Activated CD8-positive, alpha-beta T cell treated with anti-CD3 and anti-CD28 coated beads, Interleukin-2, amount 10 ng/mL, durations not matched to agents 7 days and 5 days (primary cell): ENCODE data around the gene RHOV. TPM values are rescaled to one million over a fixed set of nuclear protein-coding genes. Genes with fewer than 3 reads are reported as not detected.

Experiments
- ATAC-seq: fragments of 150-1000 bp; cut with Tn5 transposase; one replicate; pipeline ENCODE4 v1.10.0; 2021; ENCODE audit warnings: moderate library complexity
- CTCF ChIA-PET: fragments of 350-600 bp; sonication (Branson Sonifier 250); formaldehyde crosslinking; loops from one replicate; lab custom pipeline; 2021; ENCODE audit warnings: antibody characterized with exemption; lab: Charles Lee
- POLR2A ChIA-PET: fragments of 350-600 bp; sonication (Branson Sonifier 250); formaldehyde crosslinking; loops from one replicate; lab custom pipeline; 2021; ENCODE audit warnings: antibody characterized with exemption; lab: Charles Lee
- DNase-seq: peaks from one replicate; pipeline ENCODE4 v3.0.0-alpha.2; 2020
- H3K27ac Mint-ChIP-seq: one replicate; pipeline ENCODE4 v1.8.0; 2021; ENCODE audit warnings: mild to moderate bottlenecking, mixed read lengths
- H3K27me3 Mint-ChIP-seq: one replicate; pipeline ENCODE4 v1.8.0; 2021; ENCODE audit warnings: low read depth, mixed read lengths
- H3K36me3 Mint-ChIP-seq: one replicate; pipeline ENCODE4 v1.8.0; 2021; ENCODE audit warnings: low read depth, mixed read lengths
- H3K4me1 Mint-ChIP-seq: one replicate; pipeline ENCODE4 v1.8.0; 2021; ENCODE audit warnings: low read depth, mixed read lengths
- H3K4me3 Mint-ChIP-seq: one replicate; pipeline ENCODE4 v1.8.0; 2021; ENCODE audit warnings: mild to moderate bottlenecking, mixed read lengths
- H3K9me3 Mint-ChIP-seq: one replicate; pipeline ENCODE4 v1.8.0; 2022; ENCODE audit warnings: mixed read lengths; ENCODE audit not compliant: insufficient read depth
- total RNA-seq, 2 experiments: library from RNA; stranded (reverse); gene quantifications; one replicate each; pipeline ENCODE4 v1.2.3, GENCODE V29; 2021

Gene RHOV
- total RNA-seq, 2 experiments from 2014 or later: not detected

DNA sequence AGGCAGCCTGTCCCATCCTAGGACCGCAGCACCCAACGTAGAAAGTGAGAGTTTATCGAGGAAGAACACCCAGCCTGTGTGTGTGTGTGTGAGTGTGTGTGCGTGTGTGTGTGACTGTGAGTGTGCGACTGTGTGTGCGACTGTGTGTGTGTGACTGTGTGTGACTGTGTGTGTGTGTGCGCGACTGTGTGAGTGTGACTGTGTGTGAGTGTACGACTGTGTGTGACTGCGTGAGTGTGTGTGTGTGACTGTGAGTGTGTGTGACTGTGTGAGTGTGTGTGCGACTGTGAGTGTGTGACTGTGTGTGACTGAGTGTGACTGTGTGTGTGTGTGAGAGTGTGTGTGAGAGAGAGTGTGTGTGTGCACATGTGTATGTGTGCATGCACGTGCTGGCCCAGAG, 40.0 kb upstream of the RHOV start:
- ChIA-PET POLR2A (no interaction called here), CTCF (no interaction called here)
- no peak for ATAC-seq
- H3K27me3 Mint-ChIP-seq: no peaks in the 10 kb centered on the region
- DNase-seq: no peak
- H3K9me3 Mint-ChIP-seq: no peaks in the 10 kb centered on the region
- H3K36me3 Mint-ChIP-seq: no peaks in the 10 kb centered on the region
- no peak overlapping the region for H3K27ac Mint-ChIP-seq
- no peaks in the 10 kb centered on the region for H3K4me1 Mint-ChIP-seq
- H3K4me3 Mint-ChIP-seq: no peak overlapping the region

DNA sequence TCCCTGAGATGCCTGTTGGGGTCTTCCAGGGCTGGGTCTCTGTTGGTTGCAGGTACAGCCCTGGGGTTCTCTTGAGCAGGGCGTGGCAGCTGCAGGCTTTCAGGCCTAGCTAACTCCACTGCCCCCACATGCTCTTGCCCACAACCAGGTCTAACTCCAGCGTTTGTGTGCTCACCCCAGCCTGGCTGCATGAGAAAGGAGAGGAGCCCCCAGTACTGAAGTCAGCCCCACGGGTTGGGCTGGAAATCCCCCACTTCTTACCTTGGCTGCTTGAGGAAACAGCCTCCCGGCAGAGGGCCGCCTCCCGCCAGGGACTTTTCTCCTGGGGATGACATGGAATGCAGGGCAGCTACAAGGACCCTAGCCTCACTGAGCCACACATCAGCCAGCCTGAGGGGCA, 38.4 kb upstream of the RHOV start:
- Mint-ChIP-seq H3K4me1 (peaks cover 8% of the 10 kb centered on the region), H3K27ac (no peak overlapping the region), H3K9me3 (no peaks in the 10 kb centered on the region), H3K36me3 (no peaks in the 10 kb centered on the region), H3K4me3 (no peak overlapping the region), H3K27me3 (no peaks in the 10 kb centered on the region)
- ChIA-PET CTCF (interaction anchor here (1.2 to 2.7 kb wide), 3 partner anchors 9 to 54 kb away, joined by 3 to 8 read pairs (median 4); no protein-coding TSS in a partner anchor), POLR2A (no interaction called here)
- ATAC-seq (no peak), DNase-seq (no peak)

DNA sequence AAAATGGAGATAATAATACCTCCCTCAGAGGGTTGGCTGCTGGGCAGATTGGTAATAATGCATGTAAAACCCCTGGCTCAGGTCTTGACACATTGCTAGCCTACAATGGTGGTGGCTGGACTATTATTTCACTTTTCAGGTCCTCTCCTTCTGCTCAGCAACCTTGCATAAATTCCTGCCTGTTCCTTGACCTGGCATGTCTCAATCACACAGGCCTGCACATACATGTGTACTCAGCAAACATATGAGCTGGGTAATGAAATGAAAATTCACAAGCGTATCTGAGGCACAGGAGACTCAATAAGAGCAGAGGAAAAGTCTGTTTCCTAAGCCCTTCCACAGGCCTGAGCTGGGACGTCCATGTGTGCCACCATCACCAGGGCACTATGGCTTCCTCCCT, 37.7 kb upstream of the RHOV start:
- Mint-ChIP-seq H3K36me3 (no peaks in the 10 kb centered on the region), H3K9me3 (no peaks in the 10 kb centered on the region), H3K27ac (peak overlapping the region; percentile 28), H3K4me1 (peaks cover 16% of the 10 kb centered on the region), H3K27me3 (no peaks in the 10 kb centered on the region), H3K4me3 (no peak overlapping the region)
- no peak for DNase-seq
- ATAC-seq: no peak
- ChIA-PET CTCF (interaction anchor here (0.6 to 2.7 kb wide), 7 partner anchors 9 to 84 kb away, joined by 3 to 10 read pairs (median 4); no protein-coding TSS in a partner anchor), POLR2A (no interaction called here)

GRCh38 chr15:40911141-40911540, 37.1 kb upstream of the RHOV start:
- Mint-ChIP-seq H3K4me3 (no peak overlapping the region), H3K9me3 (no peaks in the 10 kb centered on the region), H3K4me1 (peaks cover 19% of the 10 kb centered on the region), H3K27ac (no peak overlapping the region), H3K36me3 (no peaks in the 10 kb centered on the region), H3K27me3 (no peaks in the 10 kb centered on the region)
- ATAC-seq (no peak), DNase-seq (no peak)
- ChIA-PET CTCF (interaction anchor here (0.6 to 2.7 kb wide), 7 partner anchors 8 to 83 kb away, joined by 3 to 10 read pairs (median 4); no protein-coding TSS in a partner anchor), POLR2A (no interaction called here)

- H3K4me1 Mint-ChIP-seq: peaks cover 23% of the 10 kb centered on the region
- DNase-seq (no peak), ATAC-seq (no peak)
- H3K27ac Mint-ChIP-seq: peak overlapping the region; percentile 30
- peaks cover 4% of the 10 kb centered on the region for H3K36me3 Mint-ChIP-seq
- H3K4me3 Mint-ChIP-seq: no peak overlapping the region
- POLR2A ChIA-PET: no interaction called here
- CTCF ChIA-PET: interaction anchor here (0.7 to 9.0 kb wide), 8 partner anchors 14 to 321 kb away, joined by 3 to 176 read pairs (median 6); partner anchors contain the start of genes CHP1, DLL4 and VPS18
- no peaks in the 10 kb centered on the region for H3K9me3 Mint-ChIP-seq
- no peaks in the 10 kb centered on the region for H3K27me3 Mint-ChIP-seq
Observed at GRCh38 chr15:40909662-40910630, 35.9 kb upstream of the RHOV start.

DNA sequence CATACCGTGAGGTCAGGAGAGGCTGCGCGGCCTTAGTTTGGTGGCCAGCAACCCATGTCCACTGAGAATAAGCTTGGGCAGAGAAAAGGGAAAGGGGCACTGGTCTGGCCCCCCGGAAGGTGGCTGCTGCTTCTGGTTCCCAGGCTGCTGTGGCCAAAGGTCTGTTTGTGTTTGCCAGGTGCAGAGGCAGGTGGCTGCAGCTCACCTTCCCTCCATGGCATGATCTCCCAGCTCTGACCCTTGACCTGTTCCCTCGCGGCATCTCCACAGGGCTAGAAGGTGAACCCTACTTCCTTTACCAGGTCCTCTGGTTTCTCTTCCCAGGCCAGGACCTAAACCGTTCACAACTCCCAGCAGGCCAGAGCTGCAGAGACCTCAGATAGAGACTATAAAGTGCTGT, 34.1 kb upstream of the RHOV start:
- H3K36me3 Mint-ChIP-seq: peaks cover 21% of the 10 kb centered on the region
- no peak overlapping the region for H3K4me3 Mint-ChIP-seq
- H3K4me1 Mint-ChIP-seq: peaks cover 41% of the 10 kb centered on the region
- H3K27me3 Mint-ChIP-seq: no peaks in the 10 kb centered on the region
- H3K27ac Mint-ChIP-seq: no peak overlapping the region
- no peaks in the 10 kb centered on the region for H3K9me3 Mint-ChIP-seq
- ChIA-PET POLR2A (interaction anchor here (1.0 kb wide), 1 partner anchor 34 kb away, joined by 3 read pairs; no protein-coding TSS in a partner anchor), CTCF (interaction anchor here (1.0 to 9.1 kb wide), 8 partner anchors 12 to 278 kb away, joined by 3 to 176 read pairs (median 70); partner anchors contain the start of genes DLL4 and VPS18)
- DNase-seq (no peak), ATAC-seq (no peak)

DNA sequence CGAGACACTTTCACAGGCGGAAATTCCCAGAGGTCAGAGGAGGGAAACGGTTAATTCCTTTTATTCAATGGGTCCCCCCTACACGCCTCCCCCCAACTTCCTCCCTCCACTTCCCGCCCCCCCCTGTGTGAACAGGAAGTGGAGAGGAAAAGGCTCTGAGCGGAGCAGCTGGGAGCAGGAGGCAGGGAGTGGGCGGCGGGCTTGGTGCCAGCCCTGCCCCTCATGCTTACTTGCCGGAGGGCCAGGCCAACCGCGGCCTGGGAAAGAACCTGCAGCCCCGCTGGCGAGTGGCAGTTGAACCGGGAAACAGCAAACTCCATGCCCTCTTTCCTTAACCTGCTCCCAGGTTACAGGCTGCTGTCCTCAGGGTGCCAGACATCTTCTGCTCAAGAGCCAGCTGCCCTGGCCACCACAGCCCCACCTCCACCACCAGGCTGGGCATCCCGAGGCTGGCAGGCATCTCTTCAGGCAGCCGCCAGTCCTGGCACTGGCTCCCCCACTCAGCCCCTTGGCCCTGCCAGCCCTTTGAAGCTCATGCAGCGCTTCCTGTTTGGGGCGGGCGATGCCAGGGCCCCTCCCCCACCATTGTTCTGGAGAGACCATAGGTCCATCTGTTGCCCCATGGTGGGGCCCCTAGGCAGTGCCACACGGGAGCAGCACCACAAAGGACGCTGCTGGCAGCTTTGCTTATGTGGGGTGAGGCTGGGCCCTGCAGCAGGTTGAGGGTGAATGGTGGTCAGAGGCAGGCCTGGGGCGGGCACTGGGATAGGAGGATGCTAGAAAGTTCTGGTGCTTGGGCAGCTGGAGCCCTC, 33.2 kb upstream of the RHOV start:
- Mint-ChIP-seq H3K9me3 (no peaks in the 10 kb centered on the region), H3K27me3 (no peaks in the 10 kb centered on the region), H3K27ac (peak overlapping the region; percentile 70), H3K36me3 (peaks cover 27% of the 10 kb centered on the region), H3K4me3 (peak overlapping the region; percentile 71), H3K4me1 (peaks cover 47% of the 10 kb centered on the region)
- ChIA-PET CTCF (interaction anchor here (0.6 to 9.1 kb wide), 22 partner anchors 11 to 283 kb away, joined by 3 to 176 read pairs (median 4); partner anchors contain the start of genes DLL4 and VPS18), POLR2A (interaction anchor here (0.9 to 1.0 kb wide), 2 partner anchors 35 to 46 kb away, joined by 3 to 6 read pairs; partner anchors contain the start of gene CHAC1)
- ATAC-seq (peak; percentile 29), DNase-seq (peak; percentile 58)

DNA sequence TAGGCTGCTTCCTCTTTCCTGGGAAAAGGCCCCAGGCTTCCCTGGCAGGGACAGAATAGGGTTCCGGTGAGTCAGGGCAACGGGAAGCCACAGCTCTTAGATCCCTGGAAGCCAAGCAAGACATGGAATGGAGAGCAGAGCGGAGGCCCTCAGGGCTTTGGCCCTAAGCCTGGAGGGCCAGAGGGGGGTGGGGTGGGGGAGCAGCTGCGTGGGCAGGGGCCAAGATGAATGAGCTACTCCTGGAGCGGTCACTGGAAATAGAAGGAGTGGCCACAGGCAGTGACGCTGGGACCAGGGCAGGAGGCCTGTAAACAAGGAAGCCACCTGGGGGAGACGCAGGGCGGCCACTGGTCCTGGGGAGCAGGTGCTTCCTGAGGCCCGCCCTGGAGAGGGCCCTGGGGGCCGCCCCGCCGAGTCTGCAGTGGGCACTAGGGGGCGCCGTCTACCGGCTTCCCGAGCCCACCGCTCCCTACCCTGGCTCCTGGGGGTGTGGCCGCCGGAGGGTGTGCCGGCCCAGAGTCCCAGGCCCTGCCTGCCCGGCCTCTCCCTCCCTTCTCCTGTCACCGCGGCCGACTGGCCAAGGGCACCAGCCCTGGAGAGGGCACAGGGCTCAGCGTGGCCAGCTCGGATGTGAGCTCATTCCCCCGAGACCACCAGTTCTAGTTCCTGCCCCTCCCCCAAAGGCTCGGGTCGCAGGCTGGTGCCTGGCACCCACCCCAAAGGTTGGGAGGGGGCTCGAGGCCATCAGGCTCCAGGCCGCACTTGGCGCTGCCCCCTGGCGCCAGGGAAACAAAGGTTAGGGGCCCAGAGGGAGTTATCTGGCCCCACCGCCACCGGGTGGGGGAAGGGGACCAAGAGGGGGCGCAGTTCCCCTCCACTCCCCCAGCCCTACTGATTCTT, 32.3 kb upstream of the RHOV start:
- Mint-ChIP-seq H3K27ac (peak overlapping the region; percentile 70), H3K36me3 (peaks cover 27% of the 10 kb centered on the region), H3K4me3 (peak overlapping the region; percentile 71), H3K27me3 (no peaks in the 10 kb centered on the region), H3K9me3 (no peaks in the 10 kb centered on the region), H3K4me1 (peaks cover 48% of the 10 kb centered on the region)
- ChIA-PET POLR2A (no interaction called here), CTCF (interaction anchor here (0.6 to 9.1 kb wide), 27 partner anchors 9 to 284 kb away, joined by 3 to 176 read pairs (median 4); partner anchors contain the start of genes DLL4 and VPS18)
- DNase-seq: peak; percentile 81
- ATAC-seq: peak; percentile 81

GRCh38 chr15:40904552-40905201, 30.6 kb upstream of the RHOV start:
- H3K27ac Mint-ChIP-seq: no peak overlapping the region
- DNase-seq: no peak
- ChIA-PET POLR2A (interaction anchor here (1.8 kb wide), 1 partner anchor 428 kb away, joined by 4 read pairs; the partner anchor contains the start of genes NUSAP1 and OIP5), CTCF (interaction anchor here (0.6 to 9.1 kb wide), 30 partner anchors 9 to 868 kb away, joined by 3 to 176 read pairs (median 5); partner anchors contain the start of genes CHAC1, DLL4, NUSAP1 and OIP5)
- H3K4me3 Mint-ChIP-seq: no peak overlapping the region
- H3K27me3 Mint-ChIP-seq: no peaks in the 10 kb centered on the region
- no peak for ATAC-seq
- no peaks in the 10 kb centered on the region for H3K9me3 Mint-ChIP-seq
- peaks cover 52% of the 10 kb centered on the region for H3K4me1 Mint-ChIP-seq
- H3K36me3 Mint-ChIP-seq: peaks cover 37% of the 10 kb centered on the region
